Measurements from ENCODE around the gene KLK2.
A peak's percentile ranks its signal among the peaks of the same experiment; 100 is the strongest.

The KLK2 gene

GRCh38 chr19:50851620-50852019 lies 21.6 kb upstream of the KLK2 start:
- DNase-seq (ENCODE audit: low read depth) = no peak
- H3K4me3 ChIP-seq (ENCODE audit: low read depth, low read length) = no peak overlapping the region
- TF ChIP-seq CTCF (IDR thresholded peaks at IDR 0.05; ENCODE audit: low read depth, low read length) (no peak), MAX (IDR thresholded peaks at IDR 0.05; ENCODE audit: low read depth, low read length) (no peak), POLR2A (IDR thresholded peaks at IDR 0.05; ENCODE audit: extremely low read depth, insufficient read length) (no peak)

GRCh38 chr19:50854636-50855410 lies 18.4 kb upstream of the KLK2 start, which contains the start of gene KLK3:
Gene KLK3 (plus strand): TSS chr19:50854915. CDS start chr19:50854956, 41 bp downstream.
- DNase-seq (ENCODE audit: low read depth) = peak; percentile 65

GRCh38 chr19:50857366-50857765 lies 15.9 kb upstream of the KLK2 start:
- no peak for TF ChIP-seq MYC (IDR thresholded peaks at IDR 0.05; ENCODE audit: low read depth, low read length)
- no peak for TF ChIP-seq POLR2A (IDR thresholded peaks at IDR 0.05; ENCODE audit: extremely low read depth, insufficient read length)
- no peak for DNase-seq (ENCODE audit: low read depth)
- no peak overlapping the region for H3K4me3 ChIP-seq (ENCODE audit: low read depth, low read length)

More at GRCh38 chr19:50854636-50855410, 18.4 kb upstream of the KLK2 start, which contains the start of gene KLK3:
- no peak within 1 kb of the TSS for H3K4me3 ChIP-seq (ENCODE audit: low read depth, low read length)
- TF ChIP-seq MAX (IDR thresholded peaks at IDR 0.05; ENCODE audit: low read depth, low read length) = no peak
- no peak for TF ChIP-seq POLR2A (IDR thresholded peaks at IDR 0.05; ENCODE audit: extremely low read depth, insufficient read length)
- no peak for TF ChIP-seq CTCF (IDR thresholded peaks at IDR 0.05; ENCODE audit: low read depth, low read length)
- TF ChIP-seq MYC (IDR thresholded peaks at IDR 0.05; ENCODE audit: low read depth, low read length) = no peak

GRCh38 chr19:50858886-50859285 lies 14.4 kb upstream of the KLK2 start:
- no peak for DNase-seq (ENCODE audit: low read depth)

GRCh38 chr19:50859849-50860248 lies 13.4 kb upstream of the KLK2 start:
- DNase-seq (ENCODE audit: low read depth) = no peak
- TF ChIP-seq POLR2A (IDR thresholded peaks at IDR 0.05; ENCODE audit: extremely low read depth, insufficient read length) (no peak), MAX (IDR thresholded peaks at IDR 0.05; ENCODE audit: low read depth, low read length) (no peak), CTCF (IDR thresholded peaks at IDR 0.05; ENCODE audit: low read depth, low read length) (no peak), MYC (IDR thresholded peaks at IDR 0.05; ENCODE audit: low read depth, low read length) (no peak)
- no peak overlapping the region for H3K4me3 ChIP-seq (ENCODE audit: low read depth, low read length)

More at GRCh38 chr19:50858886-50859285, 14.4 kb upstream of the KLK2 start:
- H3K4me3 ChIP-seq (ENCODE audit: low read depth, low read length) = no peak overlapping the region
- TF ChIP-seq POLR2A (IDR thresholded peaks at IDR 0.05; ENCODE audit: extremely low read depth, insufficient read length) (no peak), CTCF (IDR thresholded peaks at IDR 0.05; ENCODE audit: low read depth, low read length) (no peak), MYC (IDR thresholded peaks at IDR 0.05; ENCODE audit: low read depth, low read length) (no peak), MAX (IDR thresholded peaks at IDR 0.05; ENCODE audit: low read depth, low read length) (no peak)

- no peak for TF ChIP-seq MYC (IDR thresholded peaks at IDR 0.05; ENCODE audit: low read depth, low read length)
- TF ChIP-seq CTCF (IDR thresholded peaks at IDR 0.05; ENCODE audit: low read depth, low read length) = no peak
- TF ChIP-seq POLR2A (IDR thresholded peaks at IDR 0.05; ENCODE audit: extremely low read depth, insufficient read length) = no peak
- TF ChIP-seq MAX (IDR thresholded peaks at IDR 0.05; ENCODE audit: low read depth, low read length) = no peak
- H3K4me3 ChIP-seq (ENCODE audit: low read depth, low read length) = no peak overlapping the region
- DNase-seq (ENCODE audit: low read depth) = no peak
Observed at GRCh38 chr19:50861010-50861409, 12.2 kb upstream of the KLK2 start.

All from NB4 (cell line).